Measurements from ENCODE around the gene GRAMD4. TPM values are rescaled to one million over a fixed set of nuclear protein-coding genes. Genes with fewer than 3 reads are reported as not detected.

The GRAMD4 gene
- total RNA-seq, 1 experiment from 2014 or later, result 19.8 TPM

DNA sequence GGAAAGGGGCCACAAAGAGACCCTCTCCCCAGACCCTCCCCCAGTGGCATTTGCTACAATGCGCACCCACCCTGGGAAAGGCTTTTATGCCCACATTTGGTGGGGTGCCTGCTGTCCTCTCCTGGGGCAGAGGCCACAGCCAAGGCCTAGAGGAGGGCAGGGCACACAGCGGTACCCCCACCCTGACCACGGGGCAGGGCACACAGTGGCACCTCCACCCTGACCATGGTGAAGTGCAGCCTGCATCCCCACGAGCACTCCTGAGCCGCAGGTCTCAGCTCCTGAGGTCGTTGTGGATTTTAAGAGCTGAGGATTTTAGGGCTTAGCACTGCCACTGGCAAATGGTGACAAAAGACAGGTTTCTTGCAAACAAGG, 83.8 kb downstream of the GRAMD4 start:
- Histone ChIP-seq H3K9me3 (ENCODE audit: control insufficient read depth, low read depth, low read length) (no peaks in the 10 kb centered on the region), H4K5ac (ENCODE audit: insufficient read length, low read depth, low read length) (no peak overlapping the region), H3K4me2 (ENCODE audit: insufficient read depth, insufficient read length, low read length) (no peak overlapping the region), H4K91ac (ENCODE audit: insufficient read length, low read depth, low read length) (no peak overlapping the region), H3T11ph (ENCODE audit: low read length) (no peak overlapping the region), H3K18ac (ENCODE audit: insufficient read length, low read depth, low read length) (no peak overlapping the region), H2BK120ac (ENCODE audit: low read depth, low read length, poor library complexity, severe bottlenecking) (no peak overlapping the region), H3K23me2 (ENCODE audit: insufficient read length, low read depth, low read length, poor library complexity, severe bottlenecking) (no peaks in the 10 kb centered on the region), H3K23ac (ENCODE audit: insufficient read length, low read depth, low read length) (no peak overlapping the region), H3K79me2 (ENCODE audit: insufficient read depth, low read length) (no peaks in the 10 kb centered on the region), H3K79me1 (ENCODE audit: insufficient read depth, low read depth, low read length, poor library complexity, severe bottlenecking) (no peaks in the 10 kb centered on the region), H3K56ac (ENCODE audit: insufficient read length, low read depth, low read length) (no peak overlapping the region), H3K4me1 (ENCODE audit: insufficient read depth, low read length) (no peaks in the 10 kb centered on the region), H4K20me1 (ENCODE audit: control insufficient read depth, insufficient read depth, insufficient read length) (no peaks in the 10 kb centered on the region), H2BK15ac (ENCODE audit: low read depth, low read length) (no peak overlapping the region), H3K27me3 (ENCODE audit: insufficient read depth, low read length) (no peaks in the 10 kb centered on the region), H2BK5ac (ENCODE audit: insufficient read length, low read length) (no peak overlapping the region), H2AK5ac (ENCODE audit: insufficient read length, low read length) (no peak overlapping the region), H3K14ac (ENCODE audit: insufficient read depth, low read length) (no peak overlapping the region), H4K8ac (replicated peaks; ENCODE audit: insufficient read length, low read depth, low read length) (no peak overlapping the region), H3K4ac (ENCODE audit: low read depth, low read length) (no peak overlapping the region), H2AFZ (ENCODE audit: low read length) (no peak overlapping the region), H3K27ac (ENCODE audit: insufficient read length, low read depth, low read length) (no peak overlapping the region), H2BK20ac (ENCODE audit: low read depth, low read length, poor library complexity, severe bottlenecking) (no peak overlapping the region), H2BK12ac (ENCODE audit: insufficient read length, low read depth, low read length) (no peak overlapping the region), H3K9ac (ENCODE audit: extremely low read depth, insufficient read length, low read length) (no peak overlapping the region)
- H3K4me3 Mint-ChIP-seq, result no peak overlapping the region
- DNase-seq, result no peak
- TF ChIP-seq CTCF (conservative IDR thresholded peaks at IDR 0.05), result no peak
- no peaks in the 10 kb centered on the region for H3K4me1 Mint-ChIP-seq
- H3K27ac Mint-ChIP-seq, result no peak overlapping the region
- no peaks in the 10 kb centered on the region for H3K9me3 Mint-ChIP-seq
- H3K27me3 Mint-ChIP-seq (ENCODE audit: low read depth), result no peaks in the 10 kb centered on the region
- H3K36me3 Mint-ChIP-seq (ENCODE audit: insufficient read depth in 1 of 3, low read depth in 3 of 3), result peaks cover 19 to 76% (median 69%) of the 10 kb centered on the region in 3 experiments; a peak in 6 of 7 replicates
- WGBS (ENCODE audit: extremely low coverage, insufficient read length, low lambda C conversion rate), result no CpG with 5 or more reads among the region's 6 CpGs

Measured in H9 (cell line).